ENCODE results near the gene PHKA2.

DNA sequence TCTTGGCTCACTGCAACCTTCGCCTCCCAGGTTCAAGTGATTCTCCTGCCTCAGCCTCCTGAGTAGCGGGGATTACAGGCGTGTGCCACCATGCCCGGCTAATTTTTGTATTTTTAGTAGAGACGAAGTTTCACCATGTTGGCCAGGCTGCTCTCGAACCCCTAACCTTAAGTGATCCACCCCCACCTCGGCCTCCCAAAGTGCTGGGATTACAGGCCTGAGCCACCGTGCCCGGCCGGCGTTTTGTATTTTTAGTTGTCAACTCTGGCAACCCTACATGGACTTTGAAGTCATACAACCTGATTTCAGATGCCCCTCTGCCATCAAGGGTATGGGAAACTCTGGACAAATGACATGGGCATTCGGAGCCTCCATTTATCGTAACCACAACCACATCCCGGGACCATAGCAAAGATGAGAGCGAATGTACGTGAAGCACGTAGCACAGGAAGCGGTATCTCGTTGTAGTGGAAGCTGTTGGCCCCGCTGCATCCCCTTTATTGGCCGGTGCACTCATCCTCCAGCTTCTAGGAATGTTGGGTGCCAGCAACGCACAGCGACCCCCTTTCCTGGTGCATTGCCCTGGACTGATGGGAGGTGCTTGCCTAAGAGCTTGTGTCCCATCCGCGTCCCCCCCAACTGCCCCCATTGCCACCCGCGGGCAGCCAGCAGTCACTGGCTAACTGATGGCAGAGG, 109.2 kb downstream of the PHKA2 start:
- TF ChIP-seq POLR2A (IDR thresholded peaks at IDR 0.05; ENCODE audit: low read depth, low read length) (no peak), POLR2AphosphoS5 (IDR thresholded peaks at IDR 0.05; ENCODE audit: low read depth, low read length) (no peak), TAF1 (IDR thresholded peaks at IDR 0.05; ENCODE audit: borderline replicate concordance, low read depth, low read length) (no peak)
